CD4-positive, alpha-beta T cell treated with Interleukin-2 at 100 ng/mL for 4 hours (primary cell): ENCODE data around the gene EEPD1.

Source experiments
- DNase-seq: peaks from one replicate; pipeline ENCODE4 v3.0.0-alpha.2; 2020; ENCODE audit warnings: low spot score

Gene EEPD1

DNA sequence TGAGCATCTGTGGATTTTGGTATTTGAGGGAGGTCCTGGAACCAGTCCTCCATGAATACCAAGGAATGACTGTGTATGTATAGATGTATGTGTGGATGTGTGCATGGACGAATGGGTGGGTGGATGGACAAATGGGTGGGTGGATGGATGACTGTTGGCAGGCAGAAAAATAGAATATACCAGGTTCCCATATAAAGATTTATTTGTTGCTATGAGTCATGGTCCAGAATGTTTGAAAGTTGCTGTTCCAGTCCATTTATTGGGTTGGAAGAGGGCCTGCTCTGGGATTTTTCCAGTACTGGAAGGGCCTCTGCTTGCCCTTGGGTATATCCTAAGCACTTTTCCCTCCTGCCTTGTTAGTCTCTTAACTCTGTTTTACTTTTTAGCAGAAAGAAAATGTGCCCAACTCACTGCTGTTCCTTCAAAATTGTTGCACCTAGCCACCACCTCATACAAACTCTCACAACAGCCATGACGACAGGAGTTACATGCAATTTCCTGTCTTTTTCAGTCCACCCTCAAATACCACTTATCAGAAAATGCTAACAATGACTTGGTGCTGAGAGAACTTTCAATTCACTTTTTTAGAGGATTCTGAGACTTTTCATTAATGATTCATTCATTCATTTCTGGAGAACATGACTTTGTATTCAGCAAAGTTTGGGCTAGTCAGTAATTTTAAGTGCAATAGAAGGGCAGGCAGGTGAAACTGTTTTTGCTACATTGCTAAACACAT is 108.1 kb downstream of the EEPD1 start:
- DNase-seq, result no peak

GRCh38 chr7:36262309-36263094 is 109.4 kb downstream of the EEPD1 start:
- DNase-seq, result no peak

- no peak for DNase-seq
These were observed 110.0 kb downstream of the EEPD1 start for GRCh38 chr7:36263095-36263484.

- no peak for DNase-seq
These were observed 111.2 kb downstream of the EEPD1 start for GRCh38 chr7:36264123-36264801.

GRCh38 chr7:36264913-36265516 is 112.0 kb downstream of the EEPD1 start:
- no peak for DNase-seq

- DNase-seq, result no peak
These were observed 112.6 kb downstream of the EEPD1 start for GRCh38 chr7:36265680-36266079.

- DNase-seq, result no peak
These were observed 113.1 kb downstream of the EEPD1 start for GRCh38 chr7:36266190-36266589.

DNA sequence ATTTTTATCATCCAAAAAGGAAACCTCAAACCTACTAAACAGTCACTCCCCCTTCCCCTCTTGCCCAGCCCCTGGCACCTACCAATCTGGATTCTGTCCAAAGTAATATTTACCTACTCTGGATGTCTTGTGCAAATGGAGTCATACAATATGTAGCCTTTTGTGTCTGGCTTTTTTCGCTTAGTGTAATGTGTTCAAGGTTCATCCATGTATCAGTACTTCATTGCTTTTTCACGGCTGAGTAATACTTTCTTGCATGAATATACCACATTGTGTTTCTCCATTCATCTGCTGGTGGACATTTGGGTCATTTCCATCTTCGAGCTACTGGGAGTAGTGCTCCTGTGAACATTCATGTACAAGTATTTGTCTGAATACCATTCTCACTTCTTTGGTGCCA is 113.6 kb downstream of the EEPD1 start:
- DNase-seq, result no peak

- no peak for DNase-seq
These were observed 119.1 kb downstream of the EEPD1 start for GRCh38 chr7:36272211-36272566.

- DNase-seq, result no peak
These were observed 119.7 kb downstream of the EEPD1 start for GRCh38 chr7:36272567-36273269.

DNA sequence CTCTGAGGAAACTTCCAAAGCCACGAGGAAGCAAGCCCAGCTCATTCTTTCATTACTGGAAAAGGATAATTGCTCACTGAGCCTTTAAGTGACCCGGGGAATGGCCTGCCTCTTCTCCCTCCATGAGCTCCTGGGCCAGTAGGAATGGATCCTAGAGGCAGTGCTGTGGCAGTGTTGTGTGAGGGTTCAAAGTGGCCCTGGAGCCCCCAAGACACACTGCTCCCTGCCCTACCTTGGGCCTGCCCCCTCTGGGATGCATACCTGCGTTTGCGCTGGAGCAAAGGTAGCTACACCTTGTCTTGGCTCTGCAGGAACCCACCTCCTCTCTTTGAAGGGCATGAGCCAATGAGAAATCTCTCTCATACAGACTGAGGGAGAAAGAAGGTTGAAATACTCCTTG is 120.8 kb downstream of the EEPD1 start:
- DNase-seq, result no peak

GRCh38 chr7:36275735-36276284 is 122.8 kb downstream of the EEPD1 start:
- no peak for DNase-seq

DNA sequence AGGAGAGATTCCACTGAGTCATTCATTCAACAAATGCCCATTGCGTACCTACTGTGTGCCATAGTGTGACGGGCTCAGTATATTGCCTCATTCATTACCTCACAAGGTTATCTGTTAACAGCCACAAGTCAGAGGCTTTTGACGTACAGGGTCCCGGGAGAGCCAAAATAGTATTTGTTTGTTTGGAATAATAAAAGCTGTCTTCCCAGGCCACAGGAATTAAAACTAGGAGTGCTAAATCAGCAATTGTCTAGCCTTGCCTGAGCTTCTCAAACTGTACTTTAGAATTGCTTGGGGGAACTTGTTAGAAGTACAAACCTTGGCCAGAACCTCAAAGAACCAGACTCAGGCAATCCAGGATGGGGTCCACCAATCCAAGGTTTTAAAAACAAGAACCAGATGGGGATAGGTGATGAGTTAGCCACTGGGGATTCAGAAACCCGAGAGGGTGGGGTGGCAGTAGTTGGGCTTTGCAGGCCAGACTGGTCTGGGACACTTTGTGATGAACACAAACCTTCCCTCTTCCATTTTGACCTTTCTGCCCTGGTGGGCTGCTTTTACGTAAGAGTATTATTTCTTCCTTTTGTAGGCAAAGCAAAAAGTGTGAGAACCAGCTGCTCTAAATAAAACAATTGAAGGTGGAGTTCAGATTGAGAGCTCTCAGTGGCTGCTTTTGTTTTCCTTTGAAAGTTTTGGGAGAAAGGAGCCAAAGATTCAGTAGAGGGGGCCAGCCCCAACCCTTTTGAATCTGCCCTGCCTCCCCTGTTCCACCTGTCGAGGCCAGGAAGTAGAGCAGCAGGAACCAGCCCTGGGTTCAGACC is 123.6 kb downstream of the EEPD1 start:
- no peak for DNase-seq

DNA sequence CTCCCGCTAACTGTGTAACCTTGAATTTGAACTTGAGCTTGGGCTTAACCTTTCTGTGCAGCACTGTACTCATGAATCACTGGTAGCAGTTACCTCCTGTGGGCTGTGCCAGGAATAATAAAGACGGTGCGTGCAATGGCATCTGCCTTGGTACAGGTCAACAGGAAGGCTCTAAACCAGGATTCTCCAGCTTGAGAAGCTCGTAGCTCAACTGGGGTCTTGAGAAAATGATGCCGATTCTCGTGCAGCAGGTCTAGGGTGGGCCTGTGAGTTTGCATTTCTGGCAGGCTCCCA is 124.1 kb downstream of the EEPD1 start:
- no peak for DNase-seq

DNA sequence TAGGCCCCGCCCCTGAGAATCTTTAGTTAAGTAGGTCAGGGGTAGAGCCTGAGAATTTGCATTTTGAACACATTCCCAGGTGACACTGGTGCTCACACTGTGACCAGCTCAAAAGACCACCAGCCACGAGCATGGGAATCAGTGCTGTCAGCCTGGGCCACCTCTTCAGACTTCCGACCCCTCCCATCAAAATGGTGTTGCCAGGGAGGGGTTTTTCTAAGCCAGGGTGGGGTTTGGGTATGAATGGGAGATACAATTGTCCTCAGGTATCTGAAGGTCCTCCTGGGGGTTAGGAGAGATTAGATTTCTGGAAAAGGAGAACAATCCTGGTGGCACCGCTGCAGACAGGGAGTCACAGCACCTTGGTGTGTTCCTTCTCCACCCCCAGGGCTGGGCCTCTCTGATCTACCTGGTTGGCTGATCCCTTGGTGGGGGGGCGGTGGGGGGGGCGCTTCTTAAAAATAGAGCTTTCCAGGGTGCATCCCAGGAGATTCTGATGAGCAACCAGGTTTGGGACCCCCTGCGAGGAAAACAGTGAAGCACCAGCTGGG is 125.1 kb downstream of the EEPD1 start:
- DNase-seq, result no peak

GRCh38 chr7:36278620-36279172 is 125.6 kb downstream of the EEPD1 start:
- DNase-seq, result no peak

- DNase-seq, result no peak
These were observed 126.3 kb downstream of the EEPD1 start for GRCh38 chr7:36279200-36279925.

DNA sequence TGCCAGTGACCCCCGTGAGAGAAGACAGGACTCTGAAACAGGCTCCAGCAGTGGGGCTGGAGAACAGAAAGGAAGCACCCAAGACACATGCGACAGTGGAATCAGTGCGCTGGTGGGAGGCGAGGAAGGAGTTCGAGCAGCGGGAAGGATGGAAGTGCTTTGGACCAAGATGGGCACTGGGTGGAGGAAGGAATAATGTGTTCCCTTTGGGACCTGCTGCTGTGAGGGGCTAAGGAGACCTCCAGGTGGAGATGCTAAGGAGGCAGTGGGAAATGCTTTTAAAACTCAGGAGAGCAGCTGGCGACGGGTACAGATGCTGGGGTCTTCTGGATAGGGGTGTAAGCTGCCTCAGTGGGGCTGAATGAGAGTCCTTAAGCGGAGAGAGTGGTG is 126.9 kb downstream of the EEPD1 start:
- DNase-seq, result no peak
